Gastroesophageal sphincter (tissue), 3 donors: Measurements from ENCODE around the gene LSMEM2.

Experiments used
- CTCF ChIP-seq, 4 experiments: fragments of 200-600 bp in 2 of 4; fragments of 450-650 bp in 2 of 4; sonication (generic) in 1 of 4; IDR thresholded peaks; one replicate each; pipeline ENCODE4 v1.5.1; 2017 to 2019; ENCODE audit warnings: antibody characterized with exemption in 4 of 4, mild to moderate bottlenecking in 2 of 4, moderate library complexity in 2 of 4
- EP300 ChIP-seq: sonication (generic); formaldehyde crosslinking; IDR thresholded peaks from one replicate; pipeline ENCODE4 v1.6.1; 2017; ENCODE audit warnings: antibody characterized with exemption, mild to moderate bottlenecking
- POLR2AphosphoS5 ChIP-seq: sonication (generic); formaldehyde crosslinking; IDR thresholded peaks from one replicate; pipeline ENCODE4 v1.6.1; 2017; ENCODE audit warnings: antibody characterized with exemption

DNA sequence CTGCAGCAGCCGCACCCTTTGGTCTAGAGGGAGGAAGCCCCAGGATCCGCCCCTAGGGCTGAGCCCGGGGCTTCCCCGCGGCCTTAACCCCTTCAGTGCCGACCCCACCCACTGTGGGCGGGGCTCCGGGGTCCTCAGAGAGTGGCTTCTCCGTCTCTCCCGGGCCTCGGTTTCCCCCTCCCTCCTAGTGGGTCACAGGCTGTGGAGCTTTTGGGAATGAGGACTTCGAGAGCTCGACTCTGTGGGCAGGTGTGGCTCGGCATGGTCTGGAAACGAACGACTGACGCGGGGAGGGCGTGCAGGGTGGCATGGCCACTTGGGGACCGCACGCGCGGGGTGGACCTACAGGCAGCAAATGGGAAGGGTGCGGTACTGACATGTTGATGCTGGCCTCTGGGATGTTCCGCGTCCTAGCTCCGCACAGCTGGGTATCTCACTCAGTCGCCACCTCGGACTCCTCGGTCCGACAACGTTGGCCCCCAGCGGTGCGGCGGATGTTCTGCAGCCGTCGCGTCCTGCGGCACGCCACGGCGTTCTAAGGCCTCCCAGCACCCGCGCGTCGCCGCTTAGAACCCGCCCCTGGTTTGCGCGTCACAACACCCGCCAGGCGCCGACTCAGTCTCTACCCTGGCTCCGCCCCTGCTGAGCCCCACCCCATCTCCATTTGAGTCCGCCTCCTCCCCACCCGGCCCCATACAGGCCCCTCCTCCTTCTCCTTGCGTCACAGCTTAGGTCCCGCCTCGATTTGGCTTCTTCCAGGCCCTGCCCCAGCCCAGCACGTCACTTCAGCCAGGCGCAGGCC is 20.1 kb downstream of the LSMEM2 start, which contains the start of the genes HYAL3 and NAA80:
- TF ChIP-seq EP300, result no peak
- peak in 3 of 4 experiments; percentile 40 to 76 (median 69) for TF ChIP-seq CTCF (IDR thresholded peaks at IDR 0.05)
- peak; percentile 92 for TF ChIP-seq POLR2AphosphoS5
